ENCODE results near the gene VASH1.

DNA sequence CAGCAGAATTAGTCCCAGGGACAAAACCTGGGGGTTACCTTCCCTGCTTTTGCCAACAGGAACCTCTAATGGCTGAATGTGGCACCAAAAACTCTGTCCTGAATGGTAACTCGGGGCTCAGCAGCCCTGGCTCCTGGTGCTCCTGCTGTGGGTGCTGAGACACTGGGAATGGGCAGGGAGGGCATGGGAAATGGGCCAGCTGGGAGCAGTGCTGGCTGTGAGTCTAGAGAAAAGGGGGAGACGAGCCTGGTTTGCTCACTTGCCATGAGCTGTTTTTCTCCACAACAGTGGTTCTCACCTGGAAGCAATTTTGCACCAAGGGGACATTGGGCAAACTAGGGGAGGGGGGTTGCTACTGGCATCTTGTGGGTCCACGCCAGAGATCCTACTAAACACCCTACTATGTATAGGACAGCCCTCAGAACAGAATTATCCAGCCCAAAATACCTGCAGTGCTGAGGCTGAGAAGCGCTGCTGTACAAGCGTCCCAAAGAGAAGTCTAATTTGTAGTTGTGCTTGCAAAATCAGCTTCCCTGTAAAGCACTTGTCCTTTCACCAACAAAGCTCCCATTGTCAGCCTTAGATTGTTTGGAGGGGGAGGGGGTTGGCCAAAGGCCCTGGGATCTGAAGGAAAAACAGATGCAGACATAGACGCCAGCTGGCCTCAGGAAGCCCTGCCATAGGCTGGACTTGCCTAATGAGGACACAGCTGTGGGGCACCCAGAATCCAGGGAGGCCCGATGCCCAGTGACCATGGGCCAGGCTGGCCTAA, 68.6 kb downstream of the VASH1 start:
- TF ChIP-seq ZNF274 (IDR thresholded peaks at IDR 0.05; ENCODE audit: low read depth, low read length) (no peak), SUZ12 (IDR thresholded peaks at IDR 0.05; ENCODE audit: extremely low read depth, insufficient read depth, insufficient read length) (no peak), YY1 (IDR thresholded peaks at IDR 0.05; ENCODE audit: insufficient read depth, insufficient read length) (no peak)
